ENCODE results near the gene SCMH1. TPM values are rescaled to one million over a fixed set of nuclear protein-coding genes. Genes with fewer than 3 reads are reported as not detected.
"Not testable (repeated sequence)": the region's sequence is repeated elsewhere in the genome, so short reads cannot be mapped to it uniquely, and the experiment has no call there.

The SCMH1 gene
- total RNA-seq, 1 donor from 2014 or later = 18.4 TPM

DNA sequence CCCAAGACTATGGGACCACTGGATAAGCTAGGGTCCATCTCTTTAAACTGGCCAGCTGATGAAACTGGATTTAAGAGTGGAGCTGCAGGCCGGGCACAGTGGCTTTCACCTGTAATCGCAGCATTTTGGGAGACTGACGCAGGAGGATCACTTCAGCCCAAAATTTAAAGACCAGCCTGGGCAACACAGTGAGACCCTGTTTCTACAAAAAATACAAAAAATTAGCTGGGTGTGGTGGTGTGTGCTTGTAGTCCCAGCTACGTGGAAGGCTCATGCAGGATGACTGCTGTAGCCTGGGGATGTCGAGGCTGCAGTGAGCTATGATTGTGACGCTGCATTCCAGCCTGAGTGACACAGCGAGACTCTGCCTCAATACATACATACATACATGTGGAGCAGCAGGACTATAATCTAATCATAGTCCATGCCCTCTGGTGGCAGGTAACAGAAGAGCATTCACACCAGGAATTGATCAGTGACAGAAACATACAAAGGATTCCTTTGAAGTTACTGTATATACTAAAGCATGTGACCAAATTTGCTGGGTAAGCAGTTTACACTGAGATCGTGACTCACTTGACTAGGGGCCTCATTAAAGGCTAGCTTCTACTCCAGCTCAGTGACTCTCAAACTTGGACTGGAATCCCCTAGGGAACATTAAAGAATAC, 119.1 kb downstream of the SCMH1 start:
- no peaks in the 10 kb centered on the region for H3K9me3 ChIP-seq (ENCODE audit: insufficient read depth, low read depth, low read length)
- no peaks in the 10 kb centered on the region for H3K36me3 ChIP-seq (ENCODE audit: insufficient read depth, low read length)
- no peaks in the 10 kb centered on the region for H3K9me3 Mint-ChIP-seq (ENCODE audit: unreplicated experiment)
- H3K4me3 ChIP-seq (ENCODE audit: insufficient read depth, low read depth, low read length) = no peak overlapping the region
- no peak overlapping the region for H3K27ac ChIP-seq (ENCODE audit: low read depth, low read length)
- no peak overlapping the region for H3K9ac ChIP-seq (ENCODE audit: low read length)
- DNase-seq (ENCODE audit: low read depth) = peak; percentile 81
- no peaks in the 10 kb centered on the region for H3K79me2 ChIP-seq (ENCODE audit: insufficient read depth, low read length)
- H4K20me1 ChIP-seq (ENCODE audit: insufficient read depth, low read length) = no peaks in the 10 kb centered on the region
- no peak overlapping the region for H2AFZ ChIP-seq (ENCODE audit: low read depth, low read length)
- no peak overlapping the region for H3K4me2 ChIP-seq (ENCODE audit: low read length)
- no peaks in the 10 kb centered on the region for H3K27me3 ChIP-seq (ENCODE audit: insufficient read depth, low read length)
- peak overlapping the region; percentile 79 for H3K27ac Mint-ChIP-seq (ENCODE audit: unreplicated experiment)
- peaks cover 8% of the 10 kb centered on the region for H3K4me1 ChIP-seq (ENCODE audit: insufficient read depth, low read length)
- no peaks in the 10 kb centered on the region for H3K27me3 Mint-ChIP-seq (ENCODE audit: low read depth, unreplicated experiment)
- peaks cover 2% of the 10 kb centered on the region for H3K36me3 Mint-ChIP-seq (ENCODE audit: low read depth, unreplicated experiment)
- TF ChIP-seq, protein P1, sequence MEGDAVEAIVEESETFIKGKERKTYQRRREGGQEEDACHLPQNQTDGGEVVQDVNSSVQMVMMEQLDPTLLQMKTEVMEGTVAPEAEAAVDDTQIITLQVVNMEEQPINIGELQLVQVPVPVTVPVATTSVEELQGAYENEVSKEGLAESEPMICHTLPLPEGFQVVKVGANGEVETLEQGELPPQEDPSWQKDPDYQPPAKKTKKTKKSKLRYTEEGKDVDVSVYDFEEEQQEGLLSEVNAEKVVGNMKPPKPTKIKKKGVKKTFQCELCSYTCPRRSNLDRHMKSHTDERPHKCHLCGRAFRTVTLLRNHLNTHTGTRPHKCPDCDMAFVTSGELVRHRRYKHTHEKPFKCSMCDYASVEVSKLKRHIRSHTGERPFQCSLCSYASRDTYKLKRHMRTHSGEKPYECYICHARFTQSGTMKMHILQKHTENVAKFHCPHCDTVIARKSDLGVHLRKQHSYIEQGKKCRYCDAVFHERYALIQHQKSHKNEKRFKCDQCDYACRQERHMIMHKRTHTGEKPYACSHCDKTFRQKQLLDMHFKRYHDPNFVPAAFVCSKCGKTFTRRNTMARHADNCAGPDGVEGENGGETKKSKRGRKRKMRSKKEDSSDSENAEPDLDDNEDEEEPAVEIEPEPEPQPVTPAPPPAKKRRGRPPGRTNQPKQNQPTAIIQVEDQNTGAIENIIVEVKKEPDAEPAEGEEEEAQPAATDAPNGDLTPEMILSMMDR (IDR thresholded peaks at IDR 0.05; ENCODE audit: insufficient read depth, low read depth, low read length) = peak; percentile 56
- no peak for TF ChIP-seq EZH2 (IDR thresholded peaks at IDR 0.05; ENCODE audit: insufficient read depth, low read length)
- H3K4me1 Mint-ChIP-seq (ENCODE audit: low read depth, unreplicated experiment) = no peaks in the 10 kb centered on the region
- no peak overlapping the region for H3K4me3 Mint-ChIP-seq (ENCODE audit: unreplicated experiment)
- FAIRE-seq = peak; percentile 82

DNA sequence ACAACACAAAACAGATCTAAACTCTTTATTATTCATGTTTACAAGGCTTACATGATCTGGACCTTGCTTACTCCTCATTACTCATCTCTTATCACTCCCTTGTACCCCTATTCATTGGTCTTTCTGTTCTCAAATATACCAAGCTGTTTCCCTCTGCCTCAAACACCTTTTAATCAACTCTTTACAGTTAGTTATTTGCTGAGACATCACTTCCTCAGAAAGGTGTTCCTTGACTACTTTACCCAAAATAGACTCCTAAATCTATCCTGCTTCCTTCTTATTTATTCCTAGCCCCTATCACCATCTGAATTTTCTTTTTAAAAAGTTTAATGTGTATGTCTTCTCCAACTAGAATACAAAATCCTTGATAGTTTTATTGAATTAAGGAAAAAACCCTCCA, 120.0 kb downstream of the SCMH1 start:
- Histone ChIP-seq H3K27me3 (ENCODE audit: insufficient read depth, low read length) (no peaks in the 10 kb centered on the region), H3K79me2 (ENCODE audit: insufficient read depth, low read length) (no peaks in the 10 kb centered on the region), H3K27ac (ENCODE audit: low read depth, low read length) (no peak overlapping the region), H3K36me3 (ENCODE audit: insufficient read depth, low read length) (no peaks in the 10 kb centered on the region), H3K9me3 (ENCODE audit: insufficient read depth, low read depth, low read length) (no peaks in the 10 kb centered on the region), H3K4me3 (ENCODE audit: insufficient read depth, low read depth, low read length) (no peak overlapping the region), H3K4me1 (ENCODE audit: insufficient read depth, low read length) (peaks cover 8% of the 10 kb centered on the region), H3K4me2 (ENCODE audit: low read length) (no peak overlapping the region), H3K9ac (ENCODE audit: low read length) (no peak overlapping the region), H4K20me1 (ENCODE audit: insufficient read depth, low read length) (no peaks in the 10 kb centered on the region), H2AFZ (ENCODE audit: low read depth, low read length) (no peak overlapping the region)
- TF ChIP-seq EZH2 (IDR thresholded peaks at IDR 0.05; ENCODE audit: insufficient read depth, low read length) = no peak
- TF ChIP-seq, protein P1 (IDR thresholded peaks at IDR 0.05; ENCODE audit: insufficient read depth, low read depth, low read length) = no peak
- H3K9me3 Mint-ChIP-seq (ENCODE audit: unreplicated experiment) = no peaks in the 10 kb centered on the region
- H3K4me1 Mint-ChIP-seq (ENCODE audit: low read depth, unreplicated experiment) = no peaks in the 10 kb centered on the region
- H3K36me3 Mint-ChIP-seq (ENCODE audit: low read depth, unreplicated experiment) = peaks cover 2% of the 10 kb centered on the region
- H3K27ac Mint-ChIP-seq (ENCODE audit: unreplicated experiment) = no peak overlapping the region
- H3K4me3 Mint-ChIP-seq (ENCODE audit: unreplicated experiment) = no peak overlapping the region
- H3K27me3 Mint-ChIP-seq (ENCODE audit: low read depth, unreplicated experiment) = no peaks in the 10 kb centered on the region
- FAIRE-seq (no peak), DNase-seq (ENCODE audit: low read depth) (no peak)

DNA sequence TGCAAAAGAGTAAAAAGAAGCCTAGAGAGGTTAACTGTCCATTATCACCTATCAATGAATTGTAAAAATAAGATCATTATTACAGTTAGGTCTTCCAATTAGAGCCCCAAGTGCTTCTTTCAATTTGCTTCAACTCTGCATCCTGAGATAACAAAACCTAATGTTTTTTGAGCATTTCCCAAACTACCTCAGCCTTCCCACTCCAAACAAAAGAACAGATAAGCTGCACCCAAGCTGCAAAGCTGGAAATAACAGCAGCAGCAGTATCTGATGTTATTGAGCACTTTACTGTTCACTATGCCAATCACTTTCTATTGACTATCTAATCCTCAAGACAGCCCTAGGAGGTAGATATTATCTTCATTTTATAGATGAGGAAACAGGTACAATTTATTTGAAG, 123.5 kb downstream of the SCMH1 start:
- no peak for FAIRE-seq
- TF ChIP-seq EZH2 (IDR thresholded peaks at IDR 0.05; ENCODE audit: insufficient read depth, low read length) = no peak
- TF ChIP-seq, protein P1 (IDR thresholded peaks at IDR 0.05; ENCODE audit: insufficient read depth, low read depth, low read length) = no peak

DNA sequence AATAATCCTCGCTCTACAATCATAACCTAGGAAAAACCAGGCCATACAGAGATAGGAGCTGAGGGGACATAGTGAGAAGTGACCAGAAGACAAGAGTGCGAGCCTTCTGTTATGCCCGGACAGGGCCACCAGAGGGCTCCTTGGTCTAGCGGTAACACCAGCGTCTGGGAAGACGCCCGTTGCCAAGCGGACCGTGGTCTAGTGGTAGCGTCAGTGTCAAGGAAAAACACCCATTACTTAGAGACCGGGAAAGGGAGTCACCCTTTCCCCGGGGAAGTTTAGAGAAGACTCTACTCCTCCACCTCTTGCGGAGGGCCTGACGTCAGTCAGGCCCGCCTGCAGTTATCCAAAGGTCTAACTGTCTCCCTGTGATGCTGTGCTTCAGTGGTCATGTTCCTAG, 124.9 kb downstream of the SCMH1 start:
- H3K27ac ChIP-seq (ENCODE audit: low read depth, low read length); H3K9ac ChIP-seq (ENCODE audit: low read length); H3K27me3 Mint-ChIP-seq (ENCODE audit: low read depth, unreplicated experiment); H2AFZ ChIP-seq (ENCODE audit: low read depth, low read length); FAIRE-seq; H3K27me3 ChIP-seq (ENCODE audit: insufficient read depth, low read length); DNase-seq (ENCODE audit: low read depth); H3K9me3 Mint-ChIP-seq (ENCODE audit: unreplicated experiment); H3K4me2 ChIP-seq (ENCODE audit: low read length); H4K20me1 ChIP-seq (ENCODE audit: insufficient read depth, low read length); H3K9me3 ChIP-seq (ENCODE audit: insufficient read depth, low read depth, low read length); H3K79me2 ChIP-seq (ENCODE audit: insufficient read depth, low read length); H3K4me3 ChIP-seq (ENCODE audit: insufficient read depth, low read depth, low read length); H3K36me3 ChIP-seq (ENCODE audit: insufficient read depth, low read length); H3K36me3 Mint-ChIP-seq (ENCODE audit: low read depth, unreplicated experiment); H3K27ac Mint-ChIP-seq (ENCODE audit: unreplicated experiment); H3K4me1 ChIP-seq (ENCODE audit: insufficient read depth, low read length); H3K4me1 Mint-ChIP-seq (ENCODE audit: low read depth, unreplicated experiment); H3K4me3 Mint-ChIP-seq (ENCODE audit: unreplicated experiment): not testable (repeated sequence)

More for the DNA sequence above, 123.5 kb downstream of the SCMH1 start:
- H3K4me1 Mint-ChIP-seq (ENCODE audit: low read depth, unreplicated experiment) = no peaks in the 10 kb centered on the region
- H3K9me3 Mint-ChIP-seq (ENCODE audit: unreplicated experiment) = no peaks in the 10 kb centered on the region
- H3K4me1 ChIP-seq (ENCODE audit: insufficient read depth, low read length) = peaks cover 7% of the 10 kb centered on the region
- H3K27me3 Mint-ChIP-seq (ENCODE audit: low read depth, unreplicated experiment) = no peaks in the 10 kb centered on the region
- no peak for DNase-seq (ENCODE audit: low read depth)
- no peak overlapping the region for H3K27ac Mint-ChIP-seq (ENCODE audit: unreplicated experiment)
- no peaks in the 10 kb centered on the region for H4K20me1 ChIP-seq (ENCODE audit: insufficient read depth, low read length)
- H2AFZ ChIP-seq (ENCODE audit: low read depth, low read length) = no peak overlapping the region
- H3K27me3 ChIP-seq (ENCODE audit: insufficient read depth, low read length) = no peaks in the 10 kb centered on the region
- H3K36me3 ChIP-seq (ENCODE audit: insufficient read depth, low read length) = no peaks in the 10 kb centered on the region
- H3K9ac ChIP-seq (ENCODE audit: low read length) = no peak overlapping the region
- H3K36me3 Mint-ChIP-seq (ENCODE audit: low read depth, unreplicated experiment) = peaks cover 2% of the 10 kb centered on the region
- no peaks in the 10 kb centered on the region for H3K9me3 ChIP-seq (ENCODE audit: insufficient read depth, low read depth, low read length)
- H3K4me3 ChIP-seq (ENCODE audit: insufficient read depth, low read depth, low read length) = no peak overlapping the region
- H3K27ac ChIP-seq (ENCODE audit: low read depth, low read length) = no peak overlapping the region
- H3K4me3 Mint-ChIP-seq (ENCODE audit: unreplicated experiment) = no peak overlapping the region
- no peak overlapping the region for H3K4me2 ChIP-seq (ENCODE audit: low read length)
- no peaks in the 10 kb centered on the region for H3K79me2 ChIP-seq (ENCODE audit: insufficient read depth, low read length)
